ENCODE data around the gene PRDX1.

Gene PRDX1

GRCh38 chr1:45512641-45513054 is 9.0 kb downstream of the PRDX1 start:
- H3K4me3 ChIP-seq (ENCODE audit: low read depth, low read length), result no peak overlapping the region
- peak; percentile 81 for DNase-seq (ENCODE audit: low read depth)
- peak; percentile 74 for TF ChIP-seq CTCF (IDR thresholded peaks at IDR 0.05; ENCODE audit: insufficient read depth, low read depth, low read length, missing control alignments)

- no peak for TF ChIP-seq CTCF (IDR thresholded peaks at IDR 0.05; ENCODE audit: insufficient read depth, low read depth, low read length, missing control alignments)
- no peak for DNase-seq (ENCODE audit: low read depth)
- no peak overlapping the region for H3K4me3 ChIP-seq (ENCODE audit: low read depth, low read length)
Measured at GRCh38 chr1:45510972-45511527, 10.6 kb downstream of the PRDX1 start.

- H3K4me3 ChIP-seq (ENCODE audit: low read depth, low read length), result no peak overlapping the region
- DNase-seq (ENCODE audit: low read depth), result no peak
- TF ChIP-seq CTCF (IDR thresholded peaks at IDR 0.05; ENCODE audit: insufficient read depth, low read depth, low read length, missing control alignments), result no peak
Measured at GRCh38 chr1:45510036-45510971, 11.4 kb downstream of the PRDX1 start.

GRCh38 chr1:45508295-45509151 is 13.2 kb downstream of the PRDX1 start:
- no peak for DNase-seq (ENCODE audit: low read depth)
- H3K4me3 ChIP-seq (ENCODE audit: low read depth, low read length), result no peak overlapping the region
- TF ChIP-seq CTCF (IDR thresholded peaks at IDR 0.05; ENCODE audit: insufficient read depth, low read depth, low read length, missing control alignments), result no peak

GRCh38 chr1:45507893-45508292 is 13.8 kb downstream of the PRDX1 start:
- DNase-seq (ENCODE audit: low read depth), result no peak
- TF ChIP-seq CTCF (IDR thresholded peaks at IDR 0.05; ENCODE audit: insufficient read depth, low read depth, low read length, missing control alignments), result no peak
- no peak overlapping the region for H3K4me3 ChIP-seq (ENCODE audit: low read depth, low read length)

- TF ChIP-seq CTCF (IDR thresholded peaks at IDR 0.05; ENCODE audit: insufficient read depth, low read depth, low read length, missing control alignments), result no peak
- DNase-seq (ENCODE audit: low read depth), result no peak
- H3K4me3 ChIP-seq (ENCODE audit: low read depth, low read length), result no peak overlapping the region
Measured at GRCh38 chr1:45507195-45507594, 14.5 kb downstream of the PRDX1 start.
